GM19468 (cell line): ENCODE results near the gene PLCXD1.
"Not testable (repeated sequence)": the region's sequence is repeated elsewhere in the genome, so short reads cannot be mapped to it uniquely, and the experiment has no call there.

Experiments used
- ATAC-seq: cut with Tn5 transposase; IDR thresholded peaks from one replicate; pipeline ENCODE4 v1.9.1; 2021; ENCODE audit warnings: mild to moderate bottlenecking, moderate library complexity, moderate number of reproducible peaks; ENCODE audit not compliant: unreplicated experiment; ENCODE audit errors: extremely low read depth

The PLCXD1 gene

GRCh38 chrX:290476-291166 lies 9.4 kb downstream of the PLCXD1 start:
- ATAC-seq: no peak

- no peak for ATAC-seq
Observed at GRCh38 chrX:291411-291901, 10.3 kb downstream of the PLCXD1 start.

GRCh38 chrX:292900-293897 lies 12.0 kb downstream of the PLCXD1 start:
- ATAC-seq: no peak

- no peak for ATAC-seq
Observed at GRCh38 chrX:295136-295535, 14.0 kb downstream of the PLCXD1 start.

GRCh38 chrX:298993-299392 lies 17.8 kb downstream of the PLCXD1 start:
- ATAC-seq: no peak

GRCh38 chrX:300334-300733 lies 19.2 kb downstream of the PLCXD1 start:
- ATAC-seq: no peak

GRCh38 chrX:302975-303374 lies 21.8 kb downstream of the PLCXD1 start:
- ATAC-seq: no peak

- ATAC-seq: not testable (repeated sequence)
Observed at GRCh38 chrX:305781-306613, 24.8 kb downstream of the PLCXD1 start.

GRCh38 chrX:306614-307251 lies 25.6 kb downstream of the PLCXD1 start:
- not testable (repeated sequence) for ATAC-seq

- ATAC-seq: no peak
Observed at GRCh38 chrX:307261-308111, 26.3 kb downstream of the PLCXD1 start.

GRCh38 chrX:308821-309520 lies 27.8 kb downstream of the PLCXD1 start:
- ATAC-seq: no peak

GRCh38 chrX:310621-311155 lies 29.5 kb downstream of the PLCXD1 start:
- no peak for ATAC-seq

- ATAC-seq: no peak
Observed at GRCh38 chrX:311156-312129, 30.3 kb downstream of the PLCXD1 start.

- ATAC-seq: no peak
Observed at GRCh38 chrX:312621-313331, 31.6 kb downstream of the PLCXD1 start.

- ATAC-seq: no peak
Observed at GRCh38 chrX:313546-313945, 32.4 kb downstream of the PLCXD1 start.

- no peak for ATAC-seq
Observed at GRCh38 chrX:314049-314448, 32.9 kb downstream of the PLCXD1 start.
